Osteoblast (primary cell): ENCODE results near the gene UNC5C. TPM values are rescaled to one million over a fixed set of nuclear protein-coding genes. Genes with fewer than 3 reads are reported as not detected.

Experiments used
- DNase-seq: peaks from one replicate; pipeline ENCODE4 v3.0.0; 2011; ENCODE audit warnings: low spot score, mixed read lengths; ENCODE audit not compliant: insufficient read length; ENCODE audit errors: missing footprints
- H2AFZ ChIP-seq: 2 replicates; pipeline ENCODE4 v1.6.0; 2011; ENCODE audit warnings: mild to moderate bottlenecking, low read length
- H3K27ac ChIP-seq: 2 replicates; pipeline ENCODE4 v1.5.1; 2011; ENCODE audit warnings: mild to moderate bottlenecking, low read depth, low read length, moderate library complexity
- H3K27me3 ChIP-seq: 2 replicates; pipeline ENCODE4 v1.6.0; 2012; ENCODE audit warnings: mild to moderate bottlenecking, control low read depth, inconsistent platforms, low read length, moderate library complexity; ENCODE audit not compliant: insufficient read depth
- H3K36me3 ChIP-seq: 2 replicates; pipeline ENCODE4 v1.5.1; 2011; ENCODE audit warnings: mild to moderate bottlenecking, low read length, control low read depth, moderate library complexity; ENCODE audit not compliant: insufficient read depth
- H3K4me1 ChIP-seq: 2 replicates; pipeline ENCODE4 v1.5.1; 2011; ENCODE audit warnings: mild to moderate bottlenecking, low read length, control low read depth, moderate library complexity; ENCODE audit not compliant: insufficient read depth
- H3K4me2 ChIP-seq: 2 replicates; pipeline ENCODE4 v1.6.0; 2011; ENCODE audit warnings: mild to moderate bottlenecking, low read length; ENCODE audit not compliant: insufficient read depth
- H3K4me3 ChIP-seq: fragments of 200-600 bp; sonication (generic); 3 replicates; pipeline ENCODE4 v1.5.1; 2012; ENCODE audit warnings: mild to moderate bottlenecking, low read length, inconsistent platforms; ENCODE audit not compliant: insufficient read depth
- H3K79me2 ChIP-seq: 2 replicates; pipeline ENCODE4 v1.6.0; 2012; ENCODE audit warnings: mild to moderate bottlenecking, low read length, control low read depth, inconsistent platforms; ENCODE audit not compliant: insufficient read depth
- H3K9me3 ChIP-seq: 2 replicates; pipeline ENCODE4 v1.5.1; 2011; ENCODE audit warnings: low read depth, low read length, control low read depth
- H4K20me1 ChIP-seq: 2 replicates; pipeline ENCODE4 v1.6.0; 2012; ENCODE audit warnings: mild to moderate bottlenecking, low read length, control low read depth; ENCODE audit not compliant: insufficient read depth
- total RNA-seq: library from RNA; depleted of rRNA; stranded (reverse); fragments of >200 nt; gene quantifications from 2 replicates; pipeline ENCODE4 v1.2.3, GENCODE V29; 2012
- TF ChIP-seq, protein P1 (sequence below): IDR thresholded peaks from 2 replicates; pipeline ENCODE4 v1.5.1; 2011; ENCODE audit warnings: mild to moderate bottlenecking, low read depth, low read length, moderate library complexity; ENCODE audit errors: extremely low read depth

UNC5C gene
- total RNA-seq, 1 donor, result 9.0 TPM

GRCh38 chr4:95250544-95251137 lies 298.1 kb downstream of the UNC5C start:
- TF ChIP-seq, protein P1, sequence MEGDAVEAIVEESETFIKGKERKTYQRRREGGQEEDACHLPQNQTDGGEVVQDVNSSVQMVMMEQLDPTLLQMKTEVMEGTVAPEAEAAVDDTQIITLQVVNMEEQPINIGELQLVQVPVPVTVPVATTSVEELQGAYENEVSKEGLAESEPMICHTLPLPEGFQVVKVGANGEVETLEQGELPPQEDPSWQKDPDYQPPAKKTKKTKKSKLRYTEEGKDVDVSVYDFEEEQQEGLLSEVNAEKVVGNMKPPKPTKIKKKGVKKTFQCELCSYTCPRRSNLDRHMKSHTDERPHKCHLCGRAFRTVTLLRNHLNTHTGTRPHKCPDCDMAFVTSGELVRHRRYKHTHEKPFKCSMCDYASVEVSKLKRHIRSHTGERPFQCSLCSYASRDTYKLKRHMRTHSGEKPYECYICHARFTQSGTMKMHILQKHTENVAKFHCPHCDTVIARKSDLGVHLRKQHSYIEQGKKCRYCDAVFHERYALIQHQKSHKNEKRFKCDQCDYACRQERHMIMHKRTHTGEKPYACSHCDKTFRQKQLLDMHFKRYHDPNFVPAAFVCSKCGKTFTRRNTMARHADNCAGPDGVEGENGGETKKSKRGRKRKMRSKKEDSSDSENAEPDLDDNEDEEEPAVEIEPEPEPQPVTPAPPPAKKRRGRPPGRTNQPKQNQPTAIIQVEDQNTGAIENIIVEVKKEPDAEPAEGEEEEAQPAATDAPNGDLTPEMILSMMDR, result no peak
- H3K4me1 ChIP-seq, result peaks cover 10% of the 10 kb centered on the region

GRCh38 chr4:95249426-95250021 lies 299.2 kb downstream of the UNC5C start:
- Histone ChIP-seq H3K4me2 (no peak overlapping the region), H3K27me3 (no peaks in the 10 kb centered on the region), H2AFZ (no peak overlapping the region), H3K9me3 (no peaks in the 10 kb centered on the region), H3K4me1 (peaks cover 4% of the 10 kb centered on the region), H4K20me1 (no peaks in the 10 kb centered on the region), H3K79me2 (no peaks in the 10 kb centered on the region), H3K36me3 (no peaks in the 10 kb centered on the region), H3K4me3 (no peak overlapping the region), H3K27ac (no peak overlapping the region)
- TF ChIP-seq, protein P1, result no peak
- no peak for DNase-seq

More at GRCh38 chr4:95250544-95251137, 298.1 kb downstream of the UNC5C start:
- Histone ChIP-seq H3K4me3 (no peak overlapping the region), H3K36me3 (no peaks in the 10 kb centered on the region), H4K20me1 (no peaks in the 10 kb centered on the region), H2AFZ (no peak overlapping the region), H3K27ac (no peak overlapping the region), H3K9me3 (no peaks in the 10 kb centered on the region), H3K79me2 (no peaks in the 10 kb centered on the region), H3K27me3 (no peaks in the 10 kb centered on the region), H3K4me2 (no peak overlapping the region)
- DNase-seq, result no peak

DNA sequence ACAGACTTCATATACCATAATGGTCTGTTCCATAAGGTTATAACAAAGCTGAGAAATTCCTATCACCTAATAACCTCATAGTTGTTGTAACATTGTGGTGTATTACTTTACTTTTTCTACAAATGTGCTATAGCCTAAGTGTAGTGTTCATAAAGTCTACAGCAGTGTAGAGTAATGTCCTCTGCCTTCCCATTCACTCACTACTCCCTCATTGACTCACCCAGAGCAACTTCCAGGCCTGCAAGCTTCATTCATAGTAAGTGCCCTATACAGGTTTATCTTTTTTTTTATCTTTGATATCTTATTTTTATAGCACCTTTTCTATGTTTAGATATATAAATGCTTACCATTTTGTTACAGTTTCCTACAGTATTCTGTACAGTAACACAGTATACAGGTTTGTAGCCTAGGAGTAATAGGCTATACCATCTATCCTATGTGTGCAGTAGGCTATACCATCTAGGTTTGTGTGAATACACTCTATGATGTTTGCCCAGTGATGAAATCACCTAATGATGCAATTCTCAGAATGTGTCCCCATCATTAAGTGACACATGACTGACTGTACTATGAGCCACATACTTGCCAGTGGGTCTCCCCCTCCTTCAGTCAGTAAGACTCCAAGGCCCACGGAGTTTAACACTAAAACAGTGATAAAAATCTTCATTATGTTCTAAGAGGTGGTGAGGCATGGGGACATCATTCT lies 299.9 kb downstream of the UNC5C start:
- H4K20me1 ChIP-seq, result no peaks in the 10 kb centered on the region
- no peak for DNase-seq
- TF ChIP-seq, protein P1, result no peak
- no peak overlapping the region for H2AFZ ChIP-seq
- no peak overlapping the region for H3K4me2 ChIP-seq
- H3K9me3 ChIP-seq, result no peaks in the 10 kb centered on the region
- no peak overlapping the region for H3K4me3 ChIP-seq
- H3K79me2 ChIP-seq, result no peaks in the 10 kb centered on the region
- no peaks in the 10 kb centered on the region for H3K36me3 ChIP-seq
- no peak overlapping the region for H3K27ac ChIP-seq
- no peaks in the 10 kb centered on the region for H3K27me3 ChIP-seq
- peaks cover 4% of the 10 kb centered on the region for H3K4me1 ChIP-seq

DNA sequence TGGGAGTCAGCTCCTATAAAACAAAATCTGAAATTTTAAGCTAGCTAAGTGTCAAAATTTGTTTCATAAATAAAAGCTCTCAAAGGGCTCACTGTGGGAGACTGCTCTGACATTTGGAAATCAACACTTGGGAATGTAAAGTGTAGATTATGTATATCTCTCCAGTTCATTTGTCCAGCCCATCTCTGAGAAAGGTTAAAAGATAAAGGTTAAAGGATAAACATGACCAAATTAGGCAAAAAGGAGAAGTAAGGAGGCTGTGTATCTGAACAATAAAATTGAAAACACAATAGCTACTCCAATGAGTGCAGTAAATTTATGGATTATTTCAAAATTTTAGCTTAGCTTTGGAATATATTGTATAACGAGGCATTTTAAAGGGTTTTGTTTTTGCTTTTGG lies 304.9 kb downstream of the UNC5C start:
- Histone ChIP-seq H3K4me1 (no peaks in the 10 kb centered on the region), H3K9me3 (no peaks in the 10 kb centered on the region), H3K27me3 (no peaks in the 10 kb centered on the region), H2AFZ (no peak overlapping the region), H3K36me3 (no peaks in the 10 kb centered on the region), H4K20me1 (no peaks in the 10 kb centered on the region), H3K4me2 (no peak overlapping the region), H3K27ac (no peak overlapping the region), H3K79me2 (no peaks in the 10 kb centered on the region), H3K4me3 (no peak overlapping the region)
- TF ChIP-seq, protein P1, result no peak
- no peak for DNase-seq
